Measurements from ENCODE around the gene ASB4.

Gene ASB4

GRCh38 chr7:95569720-95570119 lies 84.0 kb downstream of the ASB4 start:
- TF ChIP-seq ARNT (IDR thresholded peaks at IDR 0.05) = no peak
- TF ChIP-seq BHLHE40 (IDR thresholded peaks at IDR 0.05; ENCODE audit: borderline replicate concordance) = no peak
- no peak for TF ChIP-seq SP1 (IDR thresholded peaks at IDR 0.05)
- TF ChIP-seq FOXK2 (IDR thresholded peaks at IDR 0.05) = no peak
- no peak for TF ChIP-seq HDGF (IDR thresholded peaks at IDR 0.05; ENCODE audit: borderline replicate concordance)
- no peak for TF ChIP-seq CTBP1 (IDR thresholded peaks at IDR 0.05; ENCODE audit: borderline replicate concordance)
- no peak for TF ChIP-seq ZNF384 (IDR thresholded peaks at IDR 0.05)
- no peak for TF ChIP-seq LEF1 (IDR thresholded peaks at IDR 0.05; ENCODE audit: borderline replicate concordance)
- no peak for TF ChIP-seq L3MBTL2 (conservative IDR thresholded peaks at IDR 0.05)
- no peak for TF ChIP-seq FOXA1 (IDR thresholded peaks at IDR 0.05)
- no peak for TF ChIP-seq PKNOX1 (IDR thresholded peaks at IDR 0.05)
- no peak for TF ChIP-seq ELF4 (IDR thresholded peaks at IDR 0.05)
- TF ChIP-seq NFRKB (IDR thresholded peaks at IDR 0.05) = no peak
- TF ChIP-seq TARDBP (IDR thresholded peaks at IDR 0.05) = no peak
- ChIA-PET POLR2A (no interaction called here), CTCF (no interaction called here)
- no peak for DNase-seq (ENCODE audit: extremely low spot score)

- DNase-seq (ENCODE audit: extremely low spot score) = no peak
- ChIA-PET CTCF (no interaction called here), POLR2A (no interaction called here)
- no peak for TF ChIP-seq HDGF (IDR thresholded peaks at IDR 0.05; ENCODE audit: borderline replicate concordance)
- no peak for TF ChIP-seq FOXM1 (IDR thresholded peaks at IDR 0.05; ENCODE audit: borderline replicate concordance)
- no peak for TF ChIP-seq CTBP1 (IDR thresholded peaks at IDR 0.05; ENCODE audit: borderline replicate concordance)
- no peak for TF ChIP-seq FOXA1 (IDR thresholded peaks at IDR 0.05)
- TF ChIP-seq LEF1 (IDR thresholded peaks at IDR 0.05; ENCODE audit: borderline replicate concordance) = no peak
- TF ChIP-seq ZNF384 (IDR thresholded peaks at IDR 0.05) = no peak
- no peak for TF ChIP-seq FOXK2 (IDR thresholded peaks at IDR 0.05)
- TF ChIP-seq NFRKB (IDR thresholded peaks at IDR 0.05) = no peak
- TF ChIP-seq PKNOX1 (IDR thresholded peaks at IDR 0.05) = no peak
These were observed 91.4 kb downstream of the ASB4 start for GRCh38 chr7:95577137-95577536.

GRCh38 chr7:95578299-95578855 lies 92.6 kb downstream of the ASB4 start:
- CTCF ChIA-PET = no interaction called here
- peak; percentile 31 for DNase-seq (ENCODE audit: extremely low spot score)
- TF ChIP-seq LEF1 (IDR thresholded peaks at IDR 0.05; ENCODE audit: borderline replicate concordance) (no peak), CTBP1 (IDR thresholded peaks at IDR 0.05; ENCODE audit: borderline replicate concordance) (no peak), PKNOX1 (IDR thresholded peaks at IDR 0.05) (peak; percentile 33; the same call in 1 of the 2 replicates)
- POLR2A ChIA-PET = no interaction called here

- POLR2A ChIA-PET = no interaction called here
- DNase-seq (ENCODE audit: extremely low spot score) = no peak
- TF ChIP-seq ARNT (IDR thresholded peaks at IDR 0.05) (no peak), LEF1 (IDR thresholded peaks at IDR 0.05; ENCODE audit: borderline replicate concordance) (no peak), L3MBTL2 (conservative IDR thresholded peaks at IDR 0.05) (no peak), FOXK2 (IDR thresholded peaks at IDR 0.05) (no peak), NFRKB (IDR thresholded peaks at IDR 0.05) (no peak), TARDBP (IDR thresholded peaks at IDR 0.05) (no peak), FOXM1 (IDR thresholded peaks at IDR 0.05; ENCODE audit: borderline replicate concordance) (no peak), ELF4 (IDR thresholded peaks at IDR 0.05) (no peak), PKNOX1 (IDR thresholded peaks at IDR 0.05) (no peak), HDGF (IDR thresholded peaks at IDR 0.05; ENCODE audit: borderline replicate concordance) (no peak), FOXA1 (IDR thresholded peaks at IDR 0.05) (no peak), SP1 (IDR thresholded peaks at IDR 0.05) (no peak), CTBP1 (IDR thresholded peaks at IDR 0.05; ENCODE audit: borderline replicate concordance) (no peak), BHLHE40 (IDR thresholded peaks at IDR 0.05; ENCODE audit: borderline replicate concordance) (no peak), SUZ12 (IDR thresholded peaks at IDR 0.05) (no peak)
- CTCF ChIA-PET = no interaction called here
These were observed 93.6 kb downstream of the ASB4 start for GRCh38 chr7:95579318-95579717.

- TF ChIP-seq BHLHE40 (IDR thresholded peaks at IDR 0.05; ENCODE audit: borderline replicate concordance) = no peak
- no peak for TF ChIP-seq ZNF384 (IDR thresholded peaks at IDR 0.05)
- TF ChIP-seq CTBP1 (IDR thresholded peaks at IDR 0.05; ENCODE audit: borderline replicate concordance) = no peak
- no peak for TF ChIP-seq ARNT (IDR thresholded peaks at IDR 0.05)
- TF ChIP-seq SP1 (IDR thresholded peaks at IDR 0.05) = no peak
- no peak for TF ChIP-seq ELF4 (IDR thresholded peaks at IDR 0.05)
- no peak for TF ChIP-seq LEF1 (IDR thresholded peaks at IDR 0.05; ENCODE audit: borderline replicate concordance)
- no peak for TF ChIP-seq L3MBTL2 (conservative IDR thresholded peaks at IDR 0.05)
- DNase-seq (ENCODE audit: extremely low spot score) = no peak
- CTCF ChIA-PET = no interaction called here
- POLR2A ChIA-PET = no interaction called here
These were observed 95.7 kb downstream of the ASB4 start for GRCh38 chr7:95581467-95581866.

- no peak for TF ChIP-seq ZNF384 (IDR thresholded peaks at IDR 0.05)
- TF ChIP-seq ARNT (IDR thresholded peaks at IDR 0.05) = no peak
- TF ChIP-seq CTBP1 (IDR thresholded peaks at IDR 0.05; ENCODE audit: borderline replicate concordance) = no peak
- no peak for TF ChIP-seq FOXK2 (IDR thresholded peaks at IDR 0.05)
- TF ChIP-seq ELF4 (IDR thresholded peaks at IDR 0.05) = no peak
- TF ChIP-seq TARDBP (IDR thresholded peaks at IDR 0.05) = no peak
- TF ChIP-seq SUZ12 (IDR thresholded peaks at IDR 0.05) = no peak
- TF ChIP-seq PKNOX1 (IDR thresholded peaks at IDR 0.05) = no peak
- no peak for TF ChIP-seq L3MBTL2 (conservative IDR thresholded peaks at IDR 0.05)
- no peak for TF ChIP-seq SP1 (IDR thresholded peaks at IDR 0.05)
- ChIA-PET CTCF (no interaction called here), POLR2A (no interaction called here)
- DNase-seq (ENCODE audit: extremely low spot score) = no peak
These were observed 97.0 kb downstream of the ASB4 start for GRCh38 chr7:95582578-95583293.

Measured in HEK293T (cell line).